Measurements from ENCODE around the gene HSD17B3. TPM values are rescaled to one million over a fixed set of nuclear protein-coding genes. Genes with fewer than 3 reads are reported as not detected.

HSD17B3 gene
- total and polyA plus RNA-seq, 2 of the 13 experiments (the other 11 are each of a cell fraction or from before 2014, with no cell fraction given), result 0.12 TPM; not detected in 1

GRCh38 chr9:96232539-96233241 lies 69.3 kb downstream of the HSD17B3 start:
- DNase-seq (ENCODE audit: low spot score) (peak; percentile 41), ATAC-seq (peak; percentile 90), FAIRE-seq (peak; percentile 43)
- Histone ChIP-seq H4K20me1 (ENCODE audit: insufficient read depth, low read length) (no peaks in the 10 kb centered on the region), H3K27me3 (ENCODE audit: control insufficient read depth in 1 of 2, insufficient read depth in 2 of 2, low read length in 2 of 2) (peaks cover 0 to 2% of the 10 kb centered on the region in 2 experiments; a peak in 1 of 5 replicates), H3K4me3 (replicated peaks in 1 of 3; ENCODE audit: insufficient read depth in 1 of 3, low read depth in 2 of 3, low read length in 3 of 3) (no peak overlapping the region), H3K79me2 (ENCODE audit: insufficient read depth, low read length) (no peaks in the 10 kb centered on the region), H2AFZ (ENCODE audit: low read length) (no peak overlapping the region), H3K36me3 (replicated peaks in 1 of 2; ENCODE audit: control insufficient read depth in 1 of 2, insufficient read depth in 2 of 2, low read length in 2 of 2) (no peaks in the 10 kb centered on the region), H3K4me2 (ENCODE audit: low read depth, low read length) (no peak overlapping the region), H3K27ac (ENCODE audit: extremely low read length, insufficient read depth, low read length) (no peak overlapping the region), H3K9me3 (ENCODE audit: low read length) (no peaks in the 10 kb centered on the region), H3K9ac (ENCODE audit: insufficient read depth, low read depth, low read length) (no peak overlapping the region), H3K4me1 (ENCODE audit: insufficient read depth, low read length) (no peaks in the 10 kb centered on the region)
- ChIA-PET CTCF (ENCODE audit: low intra/inter-chr PET ratio, low total read pairs) (interaction anchor here (1.8 kb wide), 1 partner anchor 85 kb away, joined by 15 read pairs; no protein-coding TSS in a partner anchor), POLR2A (no interaction called here)
- 52% methylated on average over 14 of the region's 14 CpGs for WGBS (ENCODE audit: low lambda C conversion rate)
- in situ Hi-C loops (cut with HindIII; ENCODE audit: extremely low pct_ligation_motif_present, low pct_unique_long_range_greater_than_20kb) (no loop called here), intact Hi-C loops (cut with micrococcal nuclease; ENCODE audit: unreplicated experiment) (loop anchor here (1.0 kb wide), 1 partner anchor 85 kb away; no protein-coding TSS in a partner anchor)
- TF ChIP-seq ARID3A (IDR thresholded peaks at IDR 0.05; ENCODE audit: low read depth, low read length) (0 out of 2 replicates have a peak, but pooled peaks have one; percentile 17), ZNF337 (CRISPR knock-in tag; IDR thresholded peaks at IDR 0.05; ENCODE audit: borderline replicate concordance, low read depth) (no peak), IRF2 (CRISPR knock-in tag; IDR thresholded peaks at IDR 0.05) (0 out of 2 replicates have a peak, but pooled peaks have one; percentile 20), ZNF3 (CRISPR knock-in tag; IDR thresholded peaks at IDR 0.05) (no peak), CTCF (CRISPR knock-in tag; IDR thresholded peaks at IDR 0.05) (peak; percentile 81), SMAD1 (CRISPR knock-in tag; IDR thresholded peaks at IDR 0.05; ENCODE audit: borderline replicate concordance, low read depth) (no peak), GRHL1 (CRISPR knock-in tag; conservative IDR thresholded peaks at IDR 0.05) (no peak), ZNF276 (CRISPR knock-in tag; IDR thresholded peaks at IDR 0.05; ENCODE audit: low read depth) (no peak), XRCC5 (optimal IDR thresholded peaks at IDR 0.05; ENCODE audit: low read length) (peak; percentile 41), SMC3 (IDR thresholded peaks at IDR 0.05; ENCODE audit: low read length) (peak; percentile 62), RAD21 (CRISPR knock-in tag; IDR thresholded peaks at IDR 0.05) (peak; percentile 21; the same call in 1 of the 2 replicates), STAG1 (CRISPR knock-in tag; IDR thresholded peaks at IDR 0.05) (peak; percentile 74)
- no TSS peak for BruUV-seq (replicated peaks)

Measured in HepG2 (cell line).